ENCODE results near the gene LRRC42. TPM values are rescaled to one million over a fixed set of nuclear protein-coding genes. Genes with fewer than 3 reads are reported as not detected.
"Not testable (repeated sequence)": the region's sequence is repeated elsewhere in the genome, so short reads cannot be mapped to it uniquely, and the experiment has no call there.

Gene LRRC42
- total and polyA plus RNA-seq, 4 donors: 7.7 to 17.8 (median 17.0) TPM

DNA sequence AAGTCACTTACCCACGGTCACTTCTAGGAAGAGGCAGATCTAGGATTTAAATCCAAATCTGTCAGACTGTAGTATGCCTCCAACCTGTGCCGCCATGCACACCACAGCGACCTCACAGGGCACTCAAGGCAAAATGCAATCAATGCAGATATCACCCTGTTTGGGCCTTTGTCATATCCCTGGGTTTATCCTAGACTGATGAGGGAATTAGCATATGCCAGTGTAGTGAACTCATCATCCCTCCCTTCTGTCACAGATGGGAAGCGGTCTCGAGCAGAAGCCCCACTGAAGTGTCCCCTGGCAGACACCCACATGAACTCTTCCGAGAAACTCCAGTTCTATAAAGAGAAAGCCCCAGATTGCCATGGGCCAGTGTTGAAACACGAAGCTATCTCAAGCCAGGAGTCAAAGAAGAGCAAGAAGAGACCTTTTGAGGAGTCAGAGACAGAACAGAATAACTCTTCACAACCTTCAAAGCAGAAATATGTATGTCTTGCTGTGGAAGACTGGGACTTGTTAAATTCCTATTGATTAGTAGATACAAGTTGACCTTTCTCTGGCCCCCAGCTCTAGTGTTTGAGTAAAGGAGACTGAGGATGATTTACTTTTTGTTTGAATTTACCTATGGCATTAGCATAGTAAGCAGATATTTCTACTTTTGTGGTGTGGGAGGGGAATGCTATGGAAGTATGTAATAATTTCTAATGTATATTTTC, 21.4 kb downstream of the LRRC42 start:
- no peak for ATAC-seq (ENCODE audit: insufficient read depth, low FRiP score)
- TF ChIP-seq, protein P1, sequence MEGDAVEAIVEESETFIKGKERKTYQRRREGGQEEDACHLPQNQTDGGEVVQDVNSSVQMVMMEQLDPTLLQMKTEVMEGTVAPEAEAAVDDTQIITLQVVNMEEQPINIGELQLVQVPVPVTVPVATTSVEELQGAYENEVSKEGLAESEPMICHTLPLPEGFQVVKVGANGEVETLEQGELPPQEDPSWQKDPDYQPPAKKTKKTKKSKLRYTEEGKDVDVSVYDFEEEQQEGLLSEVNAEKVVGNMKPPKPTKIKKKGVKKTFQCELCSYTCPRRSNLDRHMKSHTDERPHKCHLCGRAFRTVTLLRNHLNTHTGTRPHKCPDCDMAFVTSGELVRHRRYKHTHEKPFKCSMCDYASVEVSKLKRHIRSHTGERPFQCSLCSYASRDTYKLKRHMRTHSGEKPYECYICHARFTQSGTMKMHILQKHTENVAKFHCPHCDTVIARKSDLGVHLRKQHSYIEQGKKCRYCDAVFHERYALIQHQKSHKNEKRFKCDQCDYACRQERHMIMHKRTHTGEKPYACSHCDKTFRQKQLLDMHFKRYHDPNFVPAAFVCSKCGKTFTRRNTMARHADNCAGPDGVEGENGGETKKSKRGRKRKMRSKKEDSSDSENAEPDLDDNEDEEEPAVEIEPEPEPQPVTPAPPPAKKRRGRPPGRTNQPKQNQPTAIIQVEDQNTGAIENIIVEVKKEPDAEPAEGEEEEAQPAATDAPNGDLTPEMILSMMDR (IDR thresholded peaks at IDR 0.05; ENCODE audit: control extremely low read depth, extremely low read depth): no peak
- no peak overlapping the region for H3K4me3 ChIP-seq
- no peaks in the 10 kb centered on the region for H3K4me1 ChIP-seq (ENCODE audit: control insufficient read depth in 5 of 5, insufficient read depth in 5 of 5, low read length in 5 of 5)
- H3K36me3 ChIP-seq (ENCODE audit: control insufficient read depth in 4 of 4, insufficient read depth in 4 of 4, low read length in 4 of 4): peaks cover 18 to 41% (median 31%) of the 10 kb centered on the region in 4 donors
- no peak overlapping the region for H3K27ac ChIP-seq (ENCODE audit: low read depth in 1 of 2, low read length in 1 of 2)
- no peaks in the 10 kb centered on the region for H3K9me3 ChIP-seq (ENCODE audit: control insufficient read depth in 4 of 4, insufficient read depth in 3 of 4, low read length in 3 of 4)
- DNase-seq: no peak
- no peak overlapping the region for H3K9ac ChIP-seq (ENCODE audit: insufficient read depth in 1 of 2, low read length in 2 of 2)
- 92% methylated on average over 7 of the region's 7 CpGs for WGBS, 2 donors
- no peaks in the 10 kb centered on the region for H3K27me3 ChIP-seq (ENCODE audit: control insufficient read depth in 3 of 3, insufficient read depth in 3 of 3, low read length in 2 of 3)

DNA sequence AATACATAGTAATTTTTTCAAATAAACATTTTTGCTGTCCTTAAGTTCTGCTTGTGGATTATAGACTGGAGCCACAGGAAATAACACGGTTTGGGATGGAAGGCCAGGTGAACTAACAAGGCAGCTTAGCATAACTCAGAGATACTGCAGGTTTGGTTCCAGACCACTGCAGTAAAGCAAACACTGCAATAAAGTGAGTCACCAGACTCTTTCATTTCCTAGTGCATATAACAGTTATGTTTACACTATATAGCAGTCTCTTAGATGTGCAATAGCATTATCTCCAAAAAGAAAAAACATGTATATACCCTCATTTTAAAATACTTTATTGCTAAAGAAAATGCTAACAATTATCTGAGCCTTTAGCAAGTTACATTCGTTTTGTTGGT, 22.0 kb downstream of the LRRC42 start:
- Histone ChIP-seq H3K27me3 (ENCODE audit: control insufficient read depth in 3 of 3, insufficient read depth in 3 of 3, low read length in 2 of 3) (no peaks in the 10 kb centered on the region), H3K4me1 (ENCODE audit: control insufficient read depth in 5 of 5, insufficient read depth in 5 of 5, low read length in 5 of 5) (no peaks in the 10 kb centered on the region), H3K9me3 (ENCODE audit: control insufficient read depth in 4 of 4, insufficient read depth in 3 of 4, low read length in 3 of 4) (no peaks in the 10 kb centered on the region), H3K27ac (ENCODE audit: low read depth in 1 of 2, low read length in 1 of 2) (no peak overlapping the region), H3K4me3 (no peak overlapping the region), H3K9ac (ENCODE audit: insufficient read depth in 1 of 2, low read length in 2 of 2) (no peak overlapping the region), H3K36me3 (ENCODE audit: control insufficient read depth in 4 of 4, insufficient read depth in 4 of 4, low read length in 4 of 4) (peaks cover 12 to 35% (median 28%) of the 10 kb centered on the region in 4 donors)
- TF ChIP-seq, protein P1 (IDR thresholded peaks at IDR 0.05; ENCODE audit: control extremely low read depth, extremely low read depth): no peak
- no peak for DNase-seq
- no peak for ATAC-seq (ENCODE audit: insufficient read depth, low FRiP score)
- 89 to 92% methylated on average over 2 of the region's 2 CpGs for WGBS, 2 donors

DNA sequence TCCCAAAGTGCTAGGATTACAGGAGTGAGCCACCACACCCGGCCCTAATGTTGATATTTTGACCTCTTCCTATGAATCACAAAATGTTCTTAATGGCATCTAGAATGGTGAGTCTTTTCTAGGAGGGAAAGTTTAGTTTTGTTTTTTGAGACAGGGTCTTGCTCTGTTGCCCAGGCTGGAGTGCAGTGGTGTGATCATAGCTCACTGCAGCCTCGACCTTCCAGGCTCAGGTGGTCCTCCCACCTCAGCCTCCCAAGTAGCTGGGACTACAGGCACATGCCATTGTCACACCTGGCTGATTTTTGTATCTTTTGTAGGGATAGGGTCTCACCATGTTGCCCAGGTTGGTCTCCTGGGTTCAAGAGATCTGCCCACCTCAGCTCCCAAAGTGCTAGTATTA, 23.2 kb downstream of the LRRC42 start:
- H3K9me3 ChIP-seq (ENCODE audit: control insufficient read depth in 4 of 4, insufficient read depth in 3 of 4, low read length in 3 of 4); ATAC-seq (ENCODE audit: insufficient read depth, low FRiP score); H3K4me3 ChIP-seq; H3K4me1 ChIP-seq (ENCODE audit: control insufficient read depth in 5 of 5, insufficient read depth in 5 of 5, low read length in 5 of 5); DNase-seq; H3K9ac ChIP-seq (ENCODE audit: insufficient read depth in 1 of 2, low read length in 2 of 2); H3K27ac ChIP-seq (ENCODE audit: low read depth in 1 of 2, low read length in 1 of 2); H3K27me3 ChIP-seq (ENCODE audit: control insufficient read depth in 3 of 3, insufficient read depth in 3 of 3, low read length in 2 of 3): not testable (repeated sequence)
- peaks cover 7 to 31% (median 20%) of the 10 kb centered on the region in 4 donors for H3K36me3 ChIP-seq (ENCODE audit: control insufficient read depth in 4 of 4, insufficient read depth in 4 of 4, low read length in 4 of 4)
- 92 to 93% methylated on average over 2 of the region's 2 CpGs for WGBS, 2 donors

DNA sequence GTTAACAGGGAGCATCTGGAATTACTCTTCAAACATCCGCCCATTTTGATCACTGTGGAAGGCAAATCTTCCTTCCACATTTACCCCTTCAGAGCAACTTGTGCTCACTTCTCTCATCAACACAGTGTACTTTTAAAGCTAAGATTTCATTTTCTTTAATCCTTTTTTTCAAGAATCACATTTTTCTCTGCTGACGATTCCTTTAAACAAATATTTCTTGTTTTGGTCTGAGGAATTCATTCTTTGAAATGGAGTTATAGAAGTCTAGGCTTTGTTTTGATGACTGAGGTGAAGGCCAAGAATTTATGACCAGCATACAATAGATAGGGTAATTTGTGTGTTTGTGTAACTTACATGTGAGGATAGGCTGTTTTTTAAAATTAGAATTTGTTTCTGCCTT, 25.6 kb downstream of the LRRC42 start:
- Histone ChIP-seq H3K4me3 (no peak overlapping the region), H3K27me3 (ENCODE audit: control insufficient read depth in 3 of 3, insufficient read depth in 3 of 3, low read length in 2 of 3) (no peaks in the 10 kb centered on the region), H3K9me3 (ENCODE audit: control insufficient read depth in 4 of 4, insufficient read depth in 3 of 4, low read length in 3 of 4) (no peaks in the 10 kb centered on the region), H3K36me3 (ENCODE audit: control insufficient read depth in 4 of 4, insufficient read depth in 4 of 4, low read length in 4 of 4) (peaks cover 7 to 24% (median 14%) of the 10 kb centered on the region in 4 donors), H3K9ac (ENCODE audit: insufficient read depth in 1 of 2, low read length in 2 of 2) (no peak overlapping the region), H3K27ac (ENCODE audit: low read depth in 1 of 2, low read length in 1 of 2) (no peak overlapping the region), H3K4me1 (ENCODE audit: control insufficient read depth in 5 of 5, insufficient read depth in 5 of 5, low read length in 5 of 5) (no peaks in the 10 kb centered on the region)
- TF ChIP-seq, protein P1 (IDR thresholded peaks at IDR 0.05; ENCODE audit: control extremely low read depth, extremely low read depth): no peak
- WGBS, 2 donors: 83 to 93% methylated on average over 2 of the region's 2 CpGs
- ATAC-seq (ENCODE audit: insufficient read depth, low FRiP score) (no peak), DNase-seq (no peak)
